HG03575 (cell line): ENCODE data around the gene CEP85L.
A peak's percentile ranks its signal among the peaks of the same experiment; 100 is the strongest.

ENCODE experiments used
- ATAC-seq: cut with Tn5 transposase; IDR thresholded peaks from one replicate; pipeline ENCODE4 v1.9.1; 2021; ENCODE audit not compliant: unreplicated experiment, insufficient number of reproducible peaks, low FRiP score; ENCODE audit errors: extremely low read depth

The CEP85L gene

DNA sequence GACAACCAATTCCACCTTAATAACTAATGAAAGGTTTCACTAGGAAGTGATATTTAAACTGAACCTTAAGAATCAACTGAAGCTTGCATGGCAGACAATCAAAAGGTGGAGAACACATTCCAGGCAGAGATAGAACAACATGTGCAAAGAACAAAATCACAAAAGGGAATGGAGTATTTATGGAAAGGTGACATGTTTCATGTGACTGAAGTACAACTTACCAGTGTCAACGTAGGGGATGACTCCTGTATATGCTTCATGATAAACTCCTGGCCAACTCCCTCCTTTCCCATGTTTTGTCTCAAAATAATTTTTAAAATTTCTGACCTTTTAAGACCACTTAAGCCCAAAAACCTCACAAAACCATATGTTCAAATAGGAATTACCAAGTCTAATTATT is 96.7 kb downstream of the CEP85L start:
- no peak for ATAC-seq

DNA sequence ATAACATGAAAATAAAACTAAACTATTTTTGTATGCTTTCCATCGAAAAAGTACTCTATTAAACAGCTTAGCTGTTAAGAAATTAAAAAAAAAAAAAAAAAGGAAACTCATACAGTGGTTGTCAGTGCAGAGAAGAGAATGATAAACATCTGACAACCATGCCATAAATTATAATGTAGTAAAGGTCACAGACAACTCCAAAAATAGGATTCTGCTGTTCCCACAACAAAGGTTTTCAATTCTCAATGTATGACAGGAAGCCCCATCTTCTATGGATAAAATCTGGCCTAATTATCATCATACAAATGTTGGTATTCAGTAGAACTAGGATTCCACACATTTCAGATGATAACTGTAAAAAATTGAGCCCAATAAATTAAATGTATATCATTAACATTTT is 98.3 kb downstream of the CEP85L start:
- no peak for ATAC-seq

DNA sequence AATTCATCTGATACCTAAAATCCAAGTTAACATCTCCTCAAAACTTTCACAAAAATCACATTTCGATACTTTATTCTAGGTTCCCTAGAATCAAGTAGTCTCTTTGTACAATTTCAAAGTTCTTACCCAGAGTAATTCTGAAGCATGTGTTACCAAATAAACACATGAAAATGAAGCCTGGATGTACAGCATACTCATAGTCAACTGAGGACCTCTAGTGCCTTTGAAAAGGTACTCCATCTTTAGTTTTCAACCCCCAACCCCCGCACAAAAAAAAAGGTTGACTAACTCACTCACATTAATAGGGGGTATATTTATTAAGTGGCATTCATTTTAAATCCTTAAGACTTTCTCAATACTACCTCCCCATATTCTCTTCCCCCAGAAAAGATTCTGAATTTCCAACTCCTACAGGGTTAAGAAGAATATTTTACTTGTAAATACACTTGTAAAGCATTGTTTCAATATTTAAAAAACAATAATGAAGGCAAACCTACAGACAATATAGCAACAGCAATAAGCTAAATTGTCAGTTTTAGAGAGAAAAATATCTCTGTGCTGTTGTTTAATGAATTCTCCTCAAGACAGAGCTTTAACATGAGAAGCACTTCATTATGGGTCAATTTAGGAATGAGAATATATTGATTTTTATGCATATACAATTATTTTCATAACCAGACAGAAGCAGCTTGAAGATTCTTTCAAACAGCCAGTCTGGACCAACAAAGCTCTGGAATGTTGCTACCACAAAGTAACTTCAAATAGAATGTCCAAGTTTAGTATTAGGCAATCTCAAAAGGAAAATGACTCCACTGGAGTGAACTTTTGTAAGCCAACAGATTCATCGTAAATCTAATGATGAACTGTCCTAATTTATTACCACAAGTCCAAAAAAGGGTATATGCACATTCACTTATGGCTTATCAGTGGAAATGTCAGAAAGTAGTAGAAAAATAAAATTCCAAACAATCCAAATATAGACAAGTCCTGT is 100.0 kb downstream of the CEP85L start:
- peak; percentile 88 for ATAC-seq

DNA sequence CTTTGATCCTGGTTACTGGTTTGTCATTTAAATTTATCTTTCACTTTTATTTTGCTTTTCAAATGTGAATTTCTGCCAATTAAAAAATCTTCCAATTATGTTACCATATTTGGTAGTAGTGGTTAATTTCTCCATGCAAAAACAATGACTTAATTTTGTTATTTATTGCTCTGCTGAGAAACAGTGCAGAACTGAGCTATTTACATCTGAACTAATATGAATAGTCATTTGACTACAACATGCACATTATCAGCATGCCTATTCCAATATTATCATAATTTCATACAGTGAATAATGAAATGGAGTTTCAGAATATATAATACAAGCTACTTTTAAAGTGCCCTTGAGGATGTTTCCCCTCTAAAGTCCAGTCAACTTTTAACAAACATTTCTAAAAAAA is 102.8 kb downstream of the CEP85L start:
- no peak for ATAC-seq

DNA sequence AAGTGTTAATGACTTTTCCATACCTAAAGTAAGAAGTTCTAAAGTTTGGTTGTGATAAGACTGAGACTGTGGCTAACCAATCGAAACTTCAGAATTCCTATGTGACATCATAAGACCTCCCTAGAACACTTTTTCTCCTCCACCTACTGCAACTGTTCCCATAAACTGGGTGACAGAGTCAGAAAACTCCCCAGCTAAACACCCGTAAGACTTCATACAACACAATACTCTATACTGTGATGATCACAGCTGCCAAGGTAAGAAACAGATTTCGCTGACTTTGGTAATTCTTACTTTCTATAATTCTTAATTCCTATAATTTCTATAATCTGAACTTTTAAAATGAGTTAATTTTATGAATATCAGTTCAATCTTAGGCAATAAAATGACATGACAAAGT is 103.3 kb downstream of the CEP85L start, which contains the start of gene PLN:
PLN (plus strand) TSS at position 161 of the 400 bp plus-strand sequence. CDS start 10,626 bp downstream, outside the sequence.
- no peak for ATAC-seq

DNA sequence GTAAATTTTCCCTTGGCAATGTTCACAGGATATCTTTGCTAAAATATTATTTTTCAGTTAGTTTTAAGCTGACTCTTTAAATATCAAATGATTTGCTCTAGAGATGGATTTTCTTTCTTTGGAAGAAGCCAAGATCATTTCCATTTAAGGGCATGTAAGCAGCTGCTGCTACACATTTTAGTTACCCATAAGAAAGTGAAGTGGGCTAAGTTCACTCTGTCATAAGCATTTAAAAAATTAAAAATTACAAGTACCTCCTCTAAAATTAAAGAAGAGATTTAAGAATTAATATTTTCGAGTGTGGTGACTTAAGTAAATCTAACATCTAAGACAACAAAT is 104.5 kb downstream of the CEP85L start:
- no peak for ATAC-seq

DNA sequence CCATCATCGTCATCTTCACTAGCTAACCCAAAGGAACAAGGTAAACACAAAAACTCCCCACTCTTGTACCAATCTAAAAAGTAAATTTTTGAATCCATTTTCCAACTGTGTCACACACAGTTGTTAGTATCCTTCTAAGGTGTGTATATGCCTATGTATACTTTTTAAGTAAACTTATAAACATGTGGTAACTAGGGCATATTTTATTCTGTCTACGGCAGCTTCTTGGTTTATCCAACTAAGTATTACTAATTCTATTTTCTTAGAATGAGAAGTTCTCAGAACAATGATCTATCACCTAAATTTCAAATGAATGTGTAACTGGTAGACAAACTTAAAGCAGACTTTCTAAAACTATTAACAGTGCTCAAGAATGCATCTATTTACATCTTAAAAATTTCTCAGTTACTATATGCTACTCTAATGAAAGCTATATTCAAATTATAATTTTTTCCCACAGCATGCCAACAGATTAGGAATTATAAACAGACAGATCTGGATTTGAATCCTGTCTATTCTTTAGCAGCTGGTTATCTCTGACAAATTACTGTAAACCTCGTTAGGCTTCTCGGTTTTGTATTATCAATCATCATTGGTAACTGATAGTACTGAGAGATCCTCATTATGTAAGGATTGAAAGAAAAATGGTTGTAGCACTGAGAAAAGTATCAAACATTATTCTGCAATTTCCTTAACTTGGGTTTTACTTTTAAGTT is 105.1 kb downstream of the CEP85L start:
- no peak for ATAC-seq

DNA sequence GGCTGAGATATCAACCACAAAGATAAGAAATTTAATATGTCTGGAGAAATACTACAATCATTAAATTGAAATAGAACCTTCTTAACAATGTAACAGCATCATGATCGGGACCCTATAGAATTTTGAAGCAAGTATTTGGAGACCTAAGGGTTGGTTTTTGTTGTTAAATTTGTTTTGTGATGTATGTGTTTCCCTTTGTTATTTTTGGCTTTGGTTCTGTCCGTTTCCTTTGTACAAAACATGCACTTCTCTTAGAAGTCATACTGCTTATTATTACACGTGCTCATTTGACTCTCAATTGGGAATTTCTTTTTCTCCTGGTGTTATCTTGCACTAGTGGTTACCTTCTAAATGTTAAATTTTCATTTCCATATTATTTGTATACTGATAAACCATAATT is 107.3 kb downstream of the CEP85L start:
- no peak for ATAC-seq

DNA sequence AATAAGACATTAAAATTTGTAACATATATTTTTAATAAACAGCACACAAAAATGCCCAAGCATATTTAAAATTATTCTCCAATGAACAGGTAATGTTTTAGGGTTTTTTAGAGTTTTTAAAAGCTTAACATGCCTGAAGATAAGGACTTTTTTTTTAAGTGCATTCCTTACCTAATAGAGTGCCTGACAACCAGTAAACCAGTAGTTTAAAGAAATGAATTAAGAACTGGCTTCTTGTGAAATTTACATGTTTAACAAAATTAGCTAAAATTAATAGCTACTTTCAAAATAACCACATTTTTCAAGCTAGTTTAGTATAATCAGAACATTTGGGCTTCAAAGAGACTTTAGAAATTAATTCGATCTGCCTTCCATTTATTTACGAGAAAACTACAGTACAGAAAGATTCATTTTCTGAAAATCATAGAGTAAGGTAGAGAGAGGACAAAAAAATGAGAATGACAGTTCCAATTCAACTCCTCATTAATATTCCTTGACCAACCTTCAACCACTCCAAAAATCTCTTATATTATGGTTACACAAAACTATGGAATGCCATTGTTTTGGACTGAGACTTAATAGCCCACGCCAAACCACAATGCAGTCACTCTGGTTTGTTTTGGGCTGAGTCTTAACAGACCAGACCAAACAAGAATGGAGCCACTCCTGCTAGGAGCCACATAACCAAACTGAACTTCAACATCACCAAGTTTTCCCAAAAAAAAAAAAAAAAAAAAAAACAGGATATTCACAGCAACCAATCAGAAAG is 109.0 kb downstream of the CEP85L start:
- ATAC-seq = no peak

DNA sequence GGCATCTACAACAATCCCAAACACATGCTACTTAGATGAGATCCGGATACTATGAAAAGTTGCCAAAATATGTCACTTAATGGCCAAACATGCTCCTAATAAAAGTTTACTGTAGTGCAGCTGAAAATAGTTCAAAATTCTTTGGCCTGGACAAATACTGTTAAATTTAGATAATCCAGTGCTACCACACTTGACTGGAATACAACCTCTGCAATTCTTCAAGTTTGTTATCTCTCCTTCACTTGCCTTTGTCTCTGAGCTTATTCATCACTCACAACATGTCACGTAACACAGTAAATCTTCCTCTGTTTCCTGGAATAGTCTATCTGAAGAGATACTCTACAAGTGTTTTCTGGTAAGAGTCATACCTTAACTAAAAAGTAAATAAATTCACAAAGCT is 113.8 kb downstream of the CEP85L start:
- no peak for ATAC-seq

DNA sequence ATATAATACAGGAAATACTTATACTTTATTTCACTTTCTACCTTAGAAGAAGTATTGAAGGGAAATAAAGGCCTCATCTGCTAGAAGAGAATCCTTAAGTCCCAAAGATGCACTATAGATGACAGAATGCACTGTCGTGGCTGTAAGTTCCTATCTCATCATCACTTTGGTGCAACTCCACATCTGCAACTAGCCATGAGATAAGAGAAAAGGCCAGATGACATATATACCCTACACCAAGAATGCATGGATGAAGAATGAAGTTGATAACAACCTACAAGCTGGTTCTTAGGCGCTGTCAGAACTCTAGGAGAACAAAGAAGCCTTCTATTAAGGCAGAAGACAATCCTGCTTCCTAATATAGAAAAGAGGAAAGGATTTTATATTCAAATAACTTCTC is 114.9 kb downstream of the CEP85L start:
- ATAC-seq = no peak

DNA sequence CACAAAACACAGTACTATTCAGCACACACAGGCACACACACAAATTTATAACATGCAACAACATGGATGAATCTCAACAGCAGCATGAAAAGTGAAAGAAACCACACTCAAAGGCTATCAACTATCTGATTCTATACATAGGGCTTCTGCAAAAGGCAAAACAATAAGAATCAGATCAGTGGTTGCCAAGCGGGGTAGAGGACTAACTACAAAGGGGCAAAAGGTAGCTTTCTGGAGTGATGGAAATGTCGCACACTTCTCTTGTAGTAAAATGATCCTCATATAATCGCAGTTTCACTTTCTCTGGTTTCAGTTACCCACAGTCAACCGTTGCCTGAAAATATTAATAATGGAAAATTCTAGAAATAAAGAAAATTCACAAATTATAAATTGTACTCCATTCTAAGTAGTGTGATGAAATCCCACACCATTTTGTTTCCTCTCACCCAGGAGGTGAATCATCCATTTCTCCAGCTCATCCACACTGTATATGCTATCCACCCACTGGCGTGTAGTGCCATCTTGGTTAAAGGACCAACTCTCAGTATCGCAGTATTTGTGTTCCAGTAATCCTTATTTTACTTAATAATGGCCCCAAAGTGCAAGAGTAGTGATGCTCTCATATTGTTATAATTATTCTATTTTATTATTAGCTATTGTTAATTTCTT is 116.1 kb downstream of the CEP85L start:
- no peak for ATAC-seq

DNA sequence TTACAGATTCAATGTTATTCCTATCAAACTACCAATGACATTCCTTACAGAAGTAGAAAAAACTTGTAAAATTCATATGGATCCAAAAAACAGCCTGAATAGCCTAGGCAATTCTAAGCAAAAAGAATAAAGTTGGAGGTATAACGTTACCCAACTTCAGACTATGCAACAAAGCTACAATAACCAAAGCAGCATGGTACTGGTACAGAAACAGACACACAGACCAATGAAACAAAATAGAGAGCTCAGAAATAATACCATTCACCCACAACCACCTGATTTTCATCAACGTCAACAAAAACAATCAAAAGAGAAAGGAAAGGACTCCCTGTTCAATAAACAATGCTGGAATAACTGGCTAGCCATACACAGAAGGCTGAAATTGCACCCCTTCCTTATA is 120.4 kb downstream of the CEP85L start:
- no peak for ATAC-seq

DNA sequence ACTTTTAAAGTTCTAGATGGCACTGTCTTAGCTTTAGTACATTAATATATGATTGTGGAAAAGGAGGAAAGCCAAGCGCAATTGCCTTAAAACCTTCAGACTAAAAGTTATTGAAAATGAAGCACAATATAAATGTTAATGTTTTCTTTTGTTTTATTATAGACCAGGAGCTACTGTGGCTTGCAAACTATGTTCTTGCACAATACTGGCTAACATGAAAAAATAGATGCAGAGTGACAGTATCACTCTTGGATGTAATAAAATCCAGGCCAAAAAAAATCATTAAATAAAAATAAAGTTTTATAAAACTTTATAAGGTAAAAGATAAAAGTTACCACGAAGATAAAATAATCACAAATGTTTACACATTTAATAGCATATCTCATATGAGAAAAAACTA is 121.6 kb downstream of the CEP85L start:
- no peak for ATAC-seq

DNA sequence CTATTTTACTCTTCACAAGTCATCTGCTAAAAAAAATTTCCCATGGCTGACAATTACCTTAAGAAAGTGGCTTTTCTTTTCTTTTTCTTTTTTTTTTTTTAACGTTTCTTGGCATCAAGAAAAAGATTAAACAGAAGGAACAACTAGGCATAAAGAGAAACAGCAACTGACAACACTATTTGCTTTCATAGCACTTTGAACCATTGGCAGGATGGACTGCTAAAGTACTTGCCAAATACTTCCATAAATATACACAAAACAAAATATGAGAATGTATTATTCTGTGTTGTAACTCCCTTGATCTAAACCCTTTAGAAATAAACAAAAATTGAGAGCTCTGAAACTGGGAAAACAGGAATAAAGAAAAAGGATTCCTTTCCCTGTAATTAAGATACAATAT is 123.3 kb downstream of the CEP85L start:
- ATAC-seq = no peak

DNA sequence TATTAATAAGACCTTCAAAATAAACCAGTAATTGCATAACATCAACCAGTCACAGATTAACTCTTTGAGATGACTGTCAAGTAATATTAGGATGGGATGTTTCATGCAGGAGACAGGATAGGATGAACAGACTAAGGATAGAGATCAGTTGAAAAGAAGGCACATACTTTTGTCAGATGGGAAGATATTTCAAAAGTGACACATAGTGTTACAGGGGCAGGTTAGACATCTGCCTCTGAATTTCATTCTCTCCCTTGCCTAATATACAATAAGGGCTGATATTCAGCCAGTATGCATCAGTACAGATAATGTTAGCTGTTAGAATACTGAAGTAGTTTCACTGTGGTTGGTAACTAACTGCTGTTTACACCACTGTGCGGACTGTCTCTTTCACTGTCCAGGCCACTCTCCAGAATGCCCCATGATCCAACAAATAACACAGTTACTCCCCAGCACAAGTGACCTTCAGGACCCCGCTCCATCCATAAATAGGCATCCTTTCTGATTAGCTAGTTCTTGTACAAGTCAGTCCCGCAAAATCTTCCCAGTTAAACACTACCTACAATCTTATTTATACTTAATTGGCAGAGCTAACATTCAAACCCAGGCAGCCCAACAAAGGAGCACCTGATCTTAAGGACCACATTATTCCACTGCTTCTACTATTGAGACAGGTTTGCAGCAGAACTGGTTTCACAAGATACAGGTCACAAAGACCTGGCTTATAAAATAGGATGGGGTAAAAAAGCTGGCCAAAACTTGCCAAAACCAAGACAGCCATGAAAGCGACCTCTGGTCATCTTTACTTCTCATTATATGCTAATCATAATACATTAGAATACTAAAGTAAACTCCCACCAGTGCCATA is 125.2 kb downstream of the CEP85L start:
- no peak for ATAC-seq

DNA sequence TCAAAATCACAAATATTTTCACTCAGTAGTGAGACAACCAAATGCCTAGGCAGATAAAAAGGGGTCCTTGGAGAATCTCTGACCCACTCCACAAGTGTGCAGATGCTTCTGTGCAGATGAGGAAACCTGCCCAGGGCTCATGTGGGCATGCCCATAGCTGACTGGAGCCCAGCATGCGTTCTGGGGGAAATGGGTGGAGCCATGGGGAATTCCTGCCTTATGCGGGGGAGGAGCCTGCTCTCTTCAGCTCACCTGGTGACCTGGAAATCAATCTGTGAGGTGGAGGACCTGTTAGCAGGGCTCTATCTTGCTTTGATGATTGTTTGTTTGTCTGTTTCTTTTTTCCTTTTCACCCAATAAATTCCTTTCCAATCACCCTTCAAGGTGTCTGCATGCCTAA is 126.7 kb downstream of the CEP85L start:
- ATAC-seq = no peak

DNA sequence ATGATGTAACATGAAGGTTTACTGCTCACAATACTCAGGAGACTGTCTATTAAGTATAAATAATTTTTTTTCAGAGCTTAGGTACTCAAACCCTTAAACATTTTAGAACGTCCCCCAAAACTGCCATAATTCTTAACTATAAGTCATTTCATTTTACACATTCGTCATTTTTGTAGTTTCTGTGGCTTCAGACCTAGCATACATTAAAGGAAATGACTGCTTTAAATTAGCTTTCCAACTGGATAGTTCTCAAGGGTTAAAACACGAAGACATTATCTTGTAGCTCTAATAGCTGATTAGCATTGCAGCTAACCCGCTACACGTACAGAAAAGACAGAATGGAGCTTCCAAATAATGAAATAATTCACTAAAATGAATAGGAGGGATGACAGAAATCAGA is 128.2 kb downstream of the CEP85L start:
- no peak for ATAC-seq
